Measurements from ENCODE around the gene HNRNPAB.

The HNRNPAB gene

GRCh38 chr5:178187014-178187413, 17.3 kb upstream of the HNRNPAB start, which contains the start of gene GMCL2:
Gene GMCL2, minus strand, starts transcription at chr5:178187371. Its CDS starts 72 bp downstream, at chr5:178187299.
- TF ChIP-seq CTCF (IDR thresholded peaks at IDR 0.05; ENCODE audit: insufficient read depth, missing control alignments): no peak
- DNase-seq (ENCODE audit: insufficient read length, low spot score) (no peak), FAIRE-seq (no peak)

- TF ChIP-seq CTCF (IDR thresholded peaks at IDR 0.05; ENCODE audit: insufficient read depth, missing control alignments): no peak
- FAIRE-seq (no peak), DNase-seq (ENCODE audit: insufficient read length, low spot score) (no peak)
Observed at GRCh38 chr5:178189433-178189832, 14.9 kb upstream of the HNRNPAB start.

- TF ChIP-seq CTCF (IDR thresholded peaks at IDR 0.05; ENCODE audit: insufficient read depth, missing control alignments): no peak
- no peak for DNase-seq (ENCODE audit: insufficient read length, low spot score)
- no peak for FAIRE-seq
Observed at GRCh38 chr5:178191661-178192060, 12.7 kb upstream of the HNRNPAB start.

DNA sequence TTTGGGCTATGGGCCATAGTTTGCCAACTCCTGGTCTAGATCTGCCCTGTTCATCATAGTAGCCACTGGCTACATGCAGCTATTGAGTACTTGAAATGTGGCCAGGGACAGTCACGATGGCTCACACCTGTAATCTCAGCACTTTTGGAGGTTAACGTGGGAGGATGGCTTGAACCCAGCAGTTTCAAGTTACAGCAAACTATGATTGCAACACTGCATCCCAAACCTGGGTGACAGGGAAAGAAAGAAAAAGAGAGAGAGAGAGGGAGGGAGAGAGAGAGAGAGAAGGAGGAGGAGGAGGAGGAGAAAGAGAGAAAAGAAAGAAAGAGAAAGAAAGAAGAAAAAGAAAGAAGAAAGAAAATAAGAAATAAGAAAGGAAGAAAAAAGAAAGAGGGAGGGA, 12.1 kb upstream of the HNRNPAB start:
- DNase-seq (ENCODE audit: insufficient read length, low spot score): no peak
- FAIRE-seq: no peak
- TF ChIP-seq CTCF (IDR thresholded peaks at IDR 0.05; ENCODE audit: insufficient read depth, missing control alignments): no peak

GRCh38 chr5:178192787-178193186, 11.5 kb upstream of the HNRNPAB start:
- no peak for DNase-seq (ENCODE audit: insufficient read length, low spot score)
- TF ChIP-seq CTCF (IDR thresholded peaks at IDR 0.05; ENCODE audit: insufficient read depth, missing control alignments): no peak
- no peak for FAIRE-seq

DNA sequence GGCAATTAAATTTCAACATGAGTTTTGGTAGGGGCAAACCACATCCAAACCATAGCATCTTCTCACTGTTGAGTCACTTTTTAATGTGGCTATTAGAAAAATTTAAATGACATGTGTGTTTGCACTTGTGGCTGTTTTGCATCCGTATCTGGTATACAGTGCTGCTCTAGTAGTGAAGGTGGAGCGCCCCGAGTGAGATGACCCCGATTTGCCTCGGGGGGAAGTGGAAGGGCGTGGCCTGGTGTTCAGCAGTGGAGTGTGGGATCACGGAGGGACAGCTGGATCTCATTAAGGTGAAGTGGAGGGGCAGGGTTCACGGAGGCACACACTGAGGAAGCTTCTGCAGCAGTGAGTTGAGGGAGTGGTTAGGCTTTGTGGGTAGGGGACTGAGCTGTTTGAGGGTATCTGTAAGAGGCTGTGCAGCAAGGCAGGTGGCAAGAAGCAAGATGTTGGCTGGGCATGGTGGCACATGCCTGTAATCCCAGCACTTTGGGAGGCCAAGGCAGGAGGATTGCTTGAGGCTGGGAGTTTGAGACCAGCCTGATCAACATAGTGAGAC, 11.0 kb upstream of the HNRNPAB start:
- FAIRE-seq (no peak), DNase-seq (ENCODE audit: insufficient read length, low spot score) (no peak)
- TF ChIP-seq CTCF (IDR thresholded peaks at IDR 0.05; ENCODE audit: insufficient read depth, missing control alignments): no peak

GRCh38 chr5:178194026-178194425, 10.3 kb upstream of the HNRNPAB start:
- no peak for TF ChIP-seq CTCF (IDR thresholded peaks at IDR 0.05; ENCODE audit: insufficient read depth, missing control alignments)
- no peak for FAIRE-seq
- no peak for DNase-seq (ENCODE audit: insufficient read length, low spot score)
